ENCODE measurements around the gene ANKFN1.

Gene ANKFN1

GRCh38 chr17:56543280-56543679, 390.0 kb downstream of the ANKFN1 start:
- H3K27ac ChIP-seq: no peak overlapping the region
- TF ChIP-seq CTCF (IDR thresholded peaks at IDR 0.05) (no peak), ZFX (IDR thresholded peaks at IDR 0.05; ENCODE audit: borderline replicate concordance) (no peak)

DNA sequence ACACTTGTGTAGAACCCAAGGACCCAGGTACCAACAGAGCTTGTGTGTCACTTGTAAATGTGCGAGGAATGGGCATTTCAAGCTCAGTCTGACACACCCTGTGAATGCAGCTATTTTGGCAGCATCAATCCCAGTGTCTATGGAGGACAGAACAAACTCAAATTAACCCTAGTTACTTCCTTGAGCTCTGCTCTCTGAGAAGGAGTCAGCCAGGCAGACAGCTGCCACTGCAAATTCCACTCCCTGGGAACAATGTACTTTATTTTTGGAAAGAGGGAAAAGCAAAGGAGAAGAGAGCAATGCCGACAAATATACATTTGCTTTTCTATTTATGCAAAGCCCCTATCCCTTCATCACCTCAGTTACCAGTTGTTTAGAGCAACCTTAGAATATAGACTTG, 391.8 kb downstream of the ANKFN1 start:
- TF ChIP-seq CTCF (IDR thresholded peaks at IDR 0.05): no peak
- no peak for TF ChIP-seq ZFX (IDR thresholded peaks at IDR 0.05; ENCODE audit: borderline replicate concordance)
- no peak overlapping the region for H3K27ac ChIP-seq

DNA sequence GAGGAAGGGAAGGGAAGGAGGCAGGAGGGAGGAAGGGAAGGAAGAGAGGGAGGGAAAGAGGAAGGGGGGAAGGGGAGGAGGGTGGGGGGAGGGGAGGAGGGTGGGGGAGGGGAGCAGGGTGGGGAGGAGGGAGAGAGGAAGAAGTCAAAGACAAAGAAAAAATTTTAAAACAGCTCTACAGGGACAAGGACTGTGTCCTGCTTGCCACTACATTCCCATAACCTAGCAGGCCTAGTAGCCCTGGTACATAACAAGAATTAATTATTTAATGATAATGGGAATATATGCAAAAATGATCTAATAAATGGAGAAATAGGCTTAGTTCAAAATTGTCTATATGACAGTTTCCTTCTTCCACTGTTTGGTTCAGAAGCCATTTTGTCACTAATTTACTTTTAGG, 392.7 kb downstream of the ANKFN1 start:
- no peak for TF ChIP-seq ZFX (IDR thresholded peaks at IDR 0.05; ENCODE audit: borderline replicate concordance)
- TF ChIP-seq CTCF (IDR thresholded peaks at IDR 0.05): no peak
- H3K27ac ChIP-seq: no peak overlapping the region

- H3K27ac ChIP-seq: no peak overlapping the region
Observed at GRCh38 chr17:56548661-56549060, 395.4 kb downstream of the ANKFN1 start.

GRCh38 chr17:56549501-56549900, 396.2 kb downstream of the ANKFN1 start:
- H3K27ac ChIP-seq: no peak overlapping the region
- TF ChIP-seq CTCF (IDR thresholded peaks at IDR 0.05): no peak

More at GRCh38 chr17:56548661-56549060, 395.4 kb downstream of the ANKFN1 start:
- TF ChIP-seq CTCF (IDR thresholded peaks at IDR 0.05): no peak
- no peak for TF ChIP-seq ZFX (IDR thresholded peaks at IDR 0.05; ENCODE audit: borderline replicate concordance)

- no peak overlapping the region for H3K27ac ChIP-seq
- TF ChIP-seq CTCF (IDR thresholded peaks at IDR 0.05): no peak
- TF ChIP-seq ZFX (IDR thresholded peaks at IDR 0.05; ENCODE audit: borderline replicate concordance): no peak
Observed at GRCh38 chr17:56557682-56558081, 404.4 kb downstream of the ANKFN1 start.

DNA sequence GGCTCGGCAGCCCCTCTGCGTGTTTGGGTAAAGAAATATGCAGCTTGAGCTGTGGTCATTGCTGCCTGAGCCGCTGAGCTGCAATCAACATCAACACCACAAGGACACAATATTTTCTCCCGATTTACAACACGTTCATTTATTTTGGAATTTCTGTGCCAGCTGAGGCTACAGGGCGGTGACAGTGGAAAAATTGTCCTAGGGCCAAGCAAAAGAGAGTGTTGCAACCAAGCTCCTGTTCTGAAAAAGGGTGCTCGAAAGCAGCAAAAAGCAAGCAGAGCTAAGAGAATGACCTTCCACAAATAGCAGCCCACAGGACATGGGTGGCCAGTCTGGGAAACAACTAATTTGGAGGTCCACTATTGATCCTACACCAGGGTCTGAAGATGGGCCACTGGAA, 404.8 kb downstream of the ANKFN1 start:
- TF ChIP-seq ZFX (IDR thresholded peaks at IDR 0.05; ENCODE audit: borderline replicate concordance) (no peak), CTCF (IDR thresholded peaks at IDR 0.05) (no peak)
- no peak overlapping the region for H3K27ac ChIP-seq

Measured in 22Rv1 (cell line).